Measurements from ENCODE around the gene SPEM3. TPM values are rescaled to one million over a fixed set of nuclear protein-coding genes. Genes with fewer than 3 reads are reported as not detected.

SPEM3 gene
- total RNA-seq, 4 donors from 2014 or later, result not detected

Other genes with a start within 250 kb of the SPEM3 start
- under 1 TPM in 2 of 4 donors, not detected in 2; 0.48 to 0.82 TPM for gene ASGR1, start 249.5 kb upstream of the SPEM3 start, total RNA-seq
- gene DLG4, start 209.0 kb upstream of the SPEM3 start, total RNA-seq, result 10 to 100 TPM in 1 of 4 donors, 1 to 10 TPM in 3; 2.4 to 15.7 (median 6.1) TPM
- gene ACADVL, start 208.9 kb upstream of the SPEM3 start, total RNA-seq, result 1,000 to 10,000 TPM in 3 of 4 donors, 100 to 1,000 TPM in 1; 877 to 3,047 (median 1,981) TPM
- gene DVL2, start 194.3 kb upstream of the SPEM3 start, total RNA-seq, result 100 to 1,000 TPM in 2 of 4 donors, 10 to 100 TPM in 2; 35.9 to 182 (median 69.2) TPM
- gene PHF23, start 189.4 kb upstream of the SPEM3 start, total RNA-seq, result 10 to 100 TPM; 20.6 to 33.5 (median 27.8) TPM
- gene GABARAP, start 186.4 kb upstream of the SPEM3 start, total RNA-seq, result 100 to 1,000 TPM; 209 to 479 (median 394) TPM
- gene CTDNEP1, start 177.1 kb upstream of the SPEM3 start, total RNA-seq, result 100 to 1,000 TPM in 1 of 4 donors, 10 to 100 TPM in 3; 52.3 to 113 (median 60.4) TPM
- gene ELP5, start 176.6 kb upstream of the SPEM3 start, total RNA-seq, result 10 to 100 TPM in 3 of 4 donors, 1 to 10 TPM in 1; 4.9 to 36.2 (median 30.3) TPM
- gene CLDN7, start 166.4 kb upstream of the SPEM3 start, total RNA-seq, result 1,000 to 10,000 TPM in 1 of 4 donors, 100 to 1,000 TPM in 3; 571 to 1,162 (median 940) TPM
- 10 to 100 TPM in 3 of 4 donors, 1 to 10 TPM in 1; 9.7 to 35.5 (median 20.3) TPM for gene SLC2A4, start 147.1 kb upstream of the SPEM3 start, total RNA-seq
- gene YBX2, start 134.2 kb upstream of the SPEM3 start, total RNA-seq, result 100 to 1,000 TPM in 1 of 4 donors, 10 to 100 TPM in 3; 23.1 to 151 (median 43.4) TPM
- 100 to 1,000 TPM in 3 of 4 donors, 10 to 100 TPM in 1; 91.3 to 188 (median 149) TPM for gene EIF5A, start 121.2 kb upstream of the SPEM3 start, total RNA-seq
- gene GPS2, start 113.5 kb upstream of the SPEM3 start, total RNA-seq, result 100 to 1,000 TPM in 3 of 4 donors, 10 to 100 TPM in 1; 96.5 to 578 (median 150) TPM
- gene NEURL4, start 99.5 kb upstream of the SPEM3 start, total RNA-seq, result 100 to 1,000 TPM in 1 of 4 donors, 10 to 100 TPM in 3; 27.8 to 109 (median 35.0) TPM
- gene ACAP1, start 92.3 kb upstream of the SPEM3 start, total RNA-seq, result 10 to 100 TPM in 2 of 4 donors, 1 to 10 TPM in 2; 4.8 to 21.0 (median 10.0) TPM
- 10 to 100 TPM in 1 of 4 donors, 1 to 10 TPM in 3; 1.2 to 10.8 (median 7.8) TPM for gene KCTD11, start 76.7 kb upstream of the SPEM3 start, total RNA-seq
- not detected for gene TMEM95, start 73.7 kb upstream of the SPEM3 start, total RNA-seq
- gene TNK1, start 47.8 kb upstream of the SPEM3 start, total RNA-seq, result 100 to 1,000 TPM in 1 of 4 donors, 10 to 100 TPM in 3; 38.9 to 110 (median 53.2) TPM
- gene PLSCR3, start 34.3 kb upstream of the SPEM3 start, total RNA-seq, result 10 to 100 TPM; 13.2 to 32.4 (median 18.4) TPM
- gene TMEM256, start 24.8 kb upstream of the SPEM3 start, total RNA-seq, result 100 to 1,000 TPM in 2 of 4 donors, 10 to 100 TPM in 1, 1 to 10 TPM in 1; 10.0 to 129 (median 85.6) TPM
- gene NLGN2, start 21.0 kb upstream of the SPEM3 start, total RNA-seq, result 10 to 100 TPM in 1 of 4 donors, 1 to 10 TPM in 3; 2.2 to 12.3 (median 3.9) TPM
- gene SPEM1, start 8.5 kb upstream of the SPEM3 start, total RNA-seq, result not detected
- not detected for gene SPEM2, start 3.2 kb upstream of the SPEM3 start, total RNA-seq
- 10 to 100 TPM in 3 of 4 donors, 1 to 10 TPM in 1; 8.8 to 26.1 (median 16.3) TPM for gene TMEM102, start 6.6 kb downstream of the SPEM3 start, total RNA-seq
- 1 to 10 TPM in 3 of 4 donors, not detected in 1; 1.6 to 2.4 (median 1.9) TPM for gene FGF11, start 10.7 kb downstream of the SPEM3 start, total RNA-seq
- 10 to 100 TPM in 1 of 4 donors, 1 to 10 TPM in 2, not detected in 1; 5.8 to 10.3 (median 8.9) TPM for gene CHRNB1, start 16.2 kb downstream of the SPEM3 start, total RNA-seq
- 10 to 100 TPM; 18.3 to 48.6 (median 23.2) TPM for gene ZBTB4, start 50.8 kb downstream of the SPEM3 start, total RNA-seq
- gene SLC35G6, start 52.6 kb downstream of the SPEM3 start, total RNA-seq, result not detected
- gene POLR2A, start 55.5 kb downstream of the SPEM3 start, total RNA-seq, result 100 to 1,000 TPM in 3 of 4 donors, 10 to 100 TPM in 1; 91.3 to 321 (median 127) TPM
- 10 to 100 TPM; 20.8 to 53.1 (median 31.5) TPM for gene TNFSF12, start 120.2 kb downstream of the SPEM3 start, total RNA-seq
- gene TNFSF13, start 129.9 kb downstream of the SPEM3 start, total RNA-seq, result 10 to 100 TPM; 19.7 to 94.3 (median 59.8) TPM
- gene SENP3, start 133.1 kb downstream of the SPEM3 start, total RNA-seq, result 100 to 1,000 TPM in 1 of 4 donors, 10 to 100 TPM in 3; 37.0 to 159 (median 45.2) TPM
- gene CD68, start 150.8 kb downstream of the SPEM3 start, total RNA-seq, result 100 to 1,000 TPM in 1 of 4 donors, 10 to 100 TPM in 2, 1 to 10 TPM in 1; 3.8 to 102 (median 35.1) TPM
- 100 to 1,000 TPM in 3 of 4 donors, 10 to 100 TPM in 1; 97.9 to 312 (median 157) TPM for gene MPDU1, start 155.0 kb downstream of the SPEM3 start, total RNA-seq
- gene SOX15, start 161.2 kb downstream of the SPEM3 start, total RNA-seq, result 1 to 10 TPM in 2 of 4 donors, not detected in 2; 2.3 to 4.3 TPM
- gene FXR2, start 186.0 kb downstream of the SPEM3 start, total RNA-seq, result 10 to 100 TPM; 11.7 to 25.4 (median 22.4) TPM
- 100 to 1,000 TPM in 1 of 4 donors, 10 to 100 TPM in 3; 21.7 to 106 (median 67.7) TPM for gene SAT2, start 199.0 kb downstream of the SPEM3 start, total RNA-seq
- under 1 TPM in 2 of 4 donors, not detected in 2; 0.32 to 0.41 TPM for gene SHBG, start 201.3 kb downstream of the SPEM3 start, total RNA-seq
- 10 to 100 TPM in 1 of 4 donors, 1 to 10 TPM in 1, under 1 TPM in 2; 0.40 to 20.6 (median 2.3) TPM for gene ATP1B2, start 222.1 kb downstream of the SPEM3 start, total RNA-seq